Stomach (tissue), 4 donors: ENCODE measurements around the gene CABCOCO1.

Source experiments
- CTCF ChIP-seq, 7 experiments: fragments of 450-650 bp in 4 of 7; fragments of 200-600 bp in 3 of 7; sonication (generic) in 3 of 7; IDR thresholded peaks; one replicate each; pipeline ENCODE4 v1.5.1; 2016 to 2019; ENCODE audit warnings: antibody characterized with exemption in 7 of 7, control low read depth in 2 of 7, mild to moderate bottlenecking in 1 of 7
- POLR2A ChIP-seq, 4 donors: fragments of 450-650 bp; IDR thresholded peaks; one replicate each; pipeline ENCODE4 v1.6.1; 2016; ENCODE audit warnings: antibody characterized with exemption in 4 of 4, control low read depth in 2 of 4, mild to moderate bottlenecking in 1 of 4, moderate library complexity in 1 of 4
- POLR2AphosphoS5 ChIP-seq, 3 donors: sonication (generic); formaldehyde crosslinking; IDR thresholded peaks; one replicate each; pipeline ENCODE4 v1.6.1; 2016; ENCODE audit warnings: antibody characterized with exemption in 3 of 3

DNA sequence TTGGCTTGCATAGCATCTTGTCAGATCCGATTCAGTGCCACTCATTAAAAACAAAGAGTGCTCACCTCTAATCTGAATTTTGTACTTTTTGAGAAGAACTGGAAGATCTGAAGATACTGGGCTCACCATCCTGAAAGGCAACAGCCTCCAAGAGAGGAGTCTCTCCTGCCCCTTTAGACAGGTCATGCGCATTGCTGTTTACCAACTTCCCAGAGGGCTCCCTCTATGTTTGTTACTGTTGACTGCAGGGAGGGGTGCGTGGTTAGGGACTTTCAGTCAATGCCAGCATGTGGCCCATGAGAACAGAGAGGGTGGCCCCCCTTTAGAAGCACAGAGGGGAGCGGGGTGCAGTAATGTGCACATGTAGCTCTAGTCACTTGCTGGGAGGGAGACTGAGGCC lies 33.2 kb upstream of the CABCOCO1 start:
- TF ChIP-seq CTCF (IDR thresholded peaks at IDR 0.05) (no peak), POLR2AphosphoS5 (IDR thresholded peaks at IDR 0.05) (no peak), POLR2A (IDR thresholded peaks at IDR 0.05) (no peak)
